AG09319 (cell line): Measurements from ENCODE around the gene WDFY4.

Source experiments
- DNase-seq: peaks from one replicate; pipeline ENCODE4 v3.0.0-alpha.2; 2010; ENCODE audit warnings: low read depth; ENCODE audit errors: extremely low read depth
- TF ChIP-seq, protein P1 (sequence below): IDR thresholded peaks from 2 replicates; pipeline ENCODE4 v1.5.1; 2011; ENCODE audit warnings: low read depth, mild to moderate bottlenecking, inconsistent platforms, low read length, moderate library complexity

WDFY4 gene

DNA sequence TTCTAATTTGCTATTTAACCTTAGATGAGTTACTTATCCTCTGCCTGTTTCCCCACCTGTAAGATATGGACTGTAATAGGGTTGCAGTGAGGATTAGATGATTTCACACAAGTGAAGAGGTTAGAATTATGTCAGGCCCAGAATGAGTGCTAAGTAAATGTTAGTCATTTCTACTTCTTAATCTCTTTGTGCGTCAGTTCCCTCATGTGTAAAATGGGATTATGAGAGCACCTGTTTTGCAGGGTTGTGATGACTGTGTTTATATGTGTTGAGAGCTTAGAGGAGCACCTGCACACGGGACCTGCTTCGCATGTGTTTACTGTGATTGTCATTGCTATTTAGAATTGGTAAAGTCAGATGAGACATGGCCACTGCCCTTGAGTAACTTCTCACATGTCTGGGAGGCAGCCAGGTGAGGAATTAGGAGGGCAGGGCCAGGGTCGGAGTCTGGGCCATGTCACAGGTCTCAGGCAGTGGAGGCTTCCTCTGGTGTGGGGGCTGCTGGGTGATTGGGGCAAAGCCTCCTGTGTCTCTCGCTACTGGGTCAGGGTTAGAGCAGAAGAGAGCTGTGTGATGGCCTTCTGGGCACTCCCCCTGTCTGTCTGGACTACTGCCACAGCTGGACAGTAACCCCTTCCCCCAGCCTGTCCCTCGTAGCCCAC lies 106.7 kb downstream of the WDFY4 start:
- DNase-seq: no peak
- TF ChIP-seq, protein P1, sequence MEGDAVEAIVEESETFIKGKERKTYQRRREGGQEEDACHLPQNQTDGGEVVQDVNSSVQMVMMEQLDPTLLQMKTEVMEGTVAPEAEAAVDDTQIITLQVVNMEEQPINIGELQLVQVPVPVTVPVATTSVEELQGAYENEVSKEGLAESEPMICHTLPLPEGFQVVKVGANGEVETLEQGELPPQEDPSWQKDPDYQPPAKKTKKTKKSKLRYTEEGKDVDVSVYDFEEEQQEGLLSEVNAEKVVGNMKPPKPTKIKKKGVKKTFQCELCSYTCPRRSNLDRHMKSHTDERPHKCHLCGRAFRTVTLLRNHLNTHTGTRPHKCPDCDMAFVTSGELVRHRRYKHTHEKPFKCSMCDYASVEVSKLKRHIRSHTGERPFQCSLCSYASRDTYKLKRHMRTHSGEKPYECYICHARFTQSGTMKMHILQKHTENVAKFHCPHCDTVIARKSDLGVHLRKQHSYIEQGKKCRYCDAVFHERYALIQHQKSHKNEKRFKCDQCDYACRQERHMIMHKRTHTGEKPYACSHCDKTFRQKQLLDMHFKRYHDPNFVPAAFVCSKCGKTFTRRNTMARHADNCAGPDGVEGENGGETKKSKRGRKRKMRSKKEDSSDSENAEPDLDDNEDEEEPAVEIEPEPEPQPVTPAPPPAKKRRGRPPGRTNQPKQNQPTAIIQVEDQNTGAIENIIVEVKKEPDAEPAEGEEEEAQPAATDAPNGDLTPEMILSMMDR: no peak

DNA sequence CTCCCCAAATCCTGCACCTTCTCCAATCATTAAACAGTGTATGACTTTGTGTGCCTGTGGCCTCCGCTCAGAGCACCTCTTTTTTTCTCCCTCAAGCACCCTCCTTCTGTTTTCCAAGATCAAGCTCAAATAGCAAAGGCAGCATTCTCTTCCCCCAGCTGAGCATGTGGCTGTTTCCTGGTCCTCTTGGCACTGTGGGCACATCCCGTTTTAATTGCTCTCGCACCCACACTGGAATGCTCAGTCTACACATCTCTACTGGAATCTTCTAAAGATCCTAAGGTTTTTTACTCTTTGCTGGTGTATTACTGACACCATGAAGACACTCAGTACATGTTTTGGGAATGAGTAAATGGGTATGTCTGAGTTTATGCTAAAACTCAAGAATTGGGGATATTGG lies 107.4 kb downstream of the WDFY4 start:
- DNase-seq: no peak
- TF ChIP-seq, protein P1: no peak

DNA sequence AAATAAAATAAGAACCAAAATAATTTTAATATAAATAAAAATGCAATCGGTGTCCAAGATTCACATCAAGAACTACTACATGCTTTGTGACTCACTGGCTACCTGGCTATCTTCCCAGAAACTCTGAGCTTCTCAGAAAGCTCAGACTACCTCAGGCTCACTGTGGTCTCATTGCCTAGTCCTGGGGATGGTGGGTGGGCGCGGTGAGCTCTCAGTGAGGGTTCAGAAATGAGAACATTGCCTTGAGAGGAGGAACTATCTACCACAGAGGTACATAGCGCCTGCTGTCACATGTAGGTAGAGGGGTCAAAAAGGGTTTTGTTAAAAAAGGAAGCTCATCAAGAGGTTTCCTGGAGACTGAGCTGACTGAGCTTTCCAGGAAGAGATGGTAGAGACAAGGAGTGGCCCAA lies 108.0 kb downstream of the WDFY4 start:
- DNase-seq: peak; percentile 57
- TF ChIP-seq, protein P1: no peak

DNA sequence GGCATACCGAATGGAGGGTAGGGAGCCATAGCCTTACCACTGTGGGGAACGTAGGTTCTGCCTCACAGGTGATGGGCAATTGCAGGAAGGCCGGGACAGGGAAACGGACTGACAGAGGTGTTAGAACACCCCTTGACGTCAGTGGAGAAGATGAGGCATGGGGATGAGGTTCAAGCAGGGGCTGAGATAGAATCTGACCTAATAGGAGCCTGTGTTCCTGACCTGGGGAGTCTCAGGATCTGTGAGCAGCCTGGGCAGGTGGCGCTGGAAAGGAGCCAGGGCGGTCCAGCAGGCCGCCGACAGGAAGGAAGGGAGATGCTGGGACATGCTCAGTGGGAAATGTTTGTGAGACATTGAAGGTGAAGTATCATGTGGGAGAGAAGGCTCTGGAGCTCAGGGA lies 109.4 kb downstream of the WDFY4 start:
- DNase-seq: no peak
- TF ChIP-seq, protein P1: no peak

DNA sequence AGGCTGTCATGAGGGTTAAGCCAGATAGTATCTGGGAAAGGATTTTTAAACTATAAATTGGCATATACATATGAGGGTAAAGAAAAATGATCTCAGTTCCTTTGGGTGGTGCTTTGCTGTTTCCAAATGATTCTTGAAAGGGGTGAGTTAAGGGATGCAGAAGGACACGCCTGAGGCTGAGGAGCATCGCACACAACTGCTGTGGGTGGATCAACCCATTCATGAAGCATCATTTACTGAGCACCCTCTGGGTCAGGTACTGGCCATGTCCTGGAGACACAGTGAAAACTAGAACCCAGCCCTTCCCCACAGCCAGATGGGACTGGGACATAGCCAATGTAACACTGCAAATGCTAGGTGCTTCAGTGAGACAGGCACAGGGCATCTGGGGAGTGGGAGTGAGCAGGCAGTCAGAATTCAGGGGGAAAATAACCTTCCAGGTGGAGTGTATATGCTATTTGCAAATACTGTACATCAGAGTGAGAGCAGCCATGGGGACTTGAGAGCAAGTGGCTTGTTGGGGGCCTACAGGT lies 112.1 kb downstream of the WDFY4 start:
- TF ChIP-seq, protein P1: no peak
- no peak for DNase-seq

DNA sequence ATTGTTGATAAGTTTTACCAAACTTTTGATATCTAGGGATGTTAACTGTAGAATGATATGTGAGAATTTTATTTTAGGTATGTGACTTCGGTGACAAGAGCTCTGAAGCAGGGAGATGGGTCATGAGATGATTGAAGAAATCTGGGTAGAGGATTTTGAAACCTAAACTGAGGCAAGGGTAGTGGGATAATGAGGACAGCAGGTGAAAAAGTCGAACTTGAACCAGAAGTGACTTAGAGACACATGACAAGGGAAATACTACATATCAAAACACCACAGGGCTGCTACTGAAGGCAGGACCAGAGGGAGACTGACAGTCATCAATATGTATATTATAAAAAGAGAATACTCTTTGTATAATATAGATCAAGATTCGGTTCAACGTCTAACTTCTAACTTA lies 113.2 kb downstream of the WDFY4 start:
- no peak for DNase-seq
- TF ChIP-seq, protein P1: no peak

DNA sequence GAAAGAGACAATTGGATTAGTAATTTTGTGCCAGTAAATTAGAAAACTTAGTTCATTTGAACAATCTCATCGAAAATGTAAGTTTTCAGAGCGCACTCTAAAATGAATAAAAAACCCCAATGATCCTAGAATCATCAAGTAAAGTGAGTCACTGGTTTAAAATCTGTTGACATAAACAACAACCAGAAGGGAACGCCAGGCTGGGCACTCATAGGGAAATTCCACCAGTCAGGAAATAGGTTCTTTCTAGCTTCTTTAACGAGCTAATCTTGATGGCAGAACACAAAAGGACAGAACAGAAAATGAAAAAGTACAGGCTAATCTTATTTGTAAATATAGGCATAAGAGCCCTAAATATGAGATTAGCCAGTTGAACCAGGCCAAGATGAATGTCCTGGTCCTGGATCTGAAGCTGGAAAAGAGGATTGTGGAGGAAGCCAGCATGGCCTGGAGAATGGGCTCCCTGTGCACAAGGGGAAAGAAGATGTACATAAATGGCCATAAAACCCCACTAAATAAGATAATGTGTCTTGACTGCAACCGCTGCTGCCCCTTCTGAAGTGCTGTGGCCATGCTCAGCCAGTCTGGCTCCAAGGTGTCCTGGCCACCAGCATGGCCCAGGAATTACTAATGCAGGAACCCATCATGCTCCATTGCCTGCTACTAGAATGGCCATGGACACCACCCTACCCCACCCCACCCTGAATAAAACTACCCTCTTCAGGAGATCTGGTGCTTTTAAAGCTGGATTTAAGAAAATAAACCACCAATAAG lies 114.0 kb downstream of the WDFY4 start:
- TF ChIP-seq, protein P1: no peak
- DNase-seq: no peak
